Liver (tissue), 3 donors: ENCODE data around the gene CUTA.

Experiments
- CTCF ChIP-seq: fragments of 150-350 bp; IDR thresholded peaks from 2 replicates; pipeline ENCODE4 v1.5.1; 2017; ENCODE audit warnings: improper control_type of control experiment, low read depth, low read length; ENCODE audit not compliant: missing input control
- EGR1 ChIP-seq, 2 donors: IDR thresholded peaks; 2 replicates each; pipeline ENCODE4 v1.6.1; 2016 to 2018; ENCODE audit warnings: antibody characterized with exemption in 2 of 2, low read depth in 2 of 2
- GABPA ChIP-seq, 2 donors: IDR thresholded peaks in 1 of 2; conservative IDR thresholded peaks in 1 of 2; 2 replicates each; pipeline ENCODE4 v1.6.1; 2016; ENCODE audit warnings: antibody characterized with exemption in 2 of 2, mild to moderate bottlenecking in 1 of 2, moderate library complexity in 1 of 2
- JUND ChIP-seq, 2 donors: IDR thresholded peaks; 2 replicates each; pipeline ENCODE4 v1.6.1; 2016; ENCODE audit warnings: antibody characterized with exemption in 2 of 2
- RAD21 ChIP-seq, 2 donors: IDR thresholded peaks; 2 replicates each; pipeline ENCODE4 v1.6.1; 2016; ENCODE audit warnings: antibody characterized with exemption in 2 of 2, mild to moderate bottlenecking in 2 of 2
- REST ChIP-seq: IDR thresholded peaks from 2 replicates; pipeline ENCODE4 v1.6.1; 2016; ENCODE audit warnings: antibody characterized with exemption, mild to moderate bottlenecking
- TAF1 ChIP-seq: conservative IDR thresholded peaks from 2 replicates; pipeline ENCODE4 v1.6.1; 2016; ENCODE audit warnings: antibody characterized with exemption, mild to moderate bottlenecking
- YY1 ChIP-seq: IDR thresholded peaks from 2 replicates; pipeline ENCODE4 v1.6.1; 2016; ENCODE audit warnings: antibody characterized with exemption, mild to moderate bottlenecking
- donor health status: healthy.
- donor health status: healthy.

GRCh38 chr6:33383427-33384185 is 34.3 kb downstream of the CUTA start:
- TF ChIP-seq CTCF (no peak), TAF1 (no peak), RAD21 (IDR thresholded peaks at IDR 0.05) (no peak), YY1 (no peak), REST (no peak), GABPA (IDR thresholded peaks at IDR 0.05 in 1 of 2, conservative IDR thresholded peaks at IDR 0.05 in 1 of 2) (no peak), JUND (IDR thresholded peaks at IDR 0.05) (no peak), EGR1 (IDR thresholded peaks at IDR 0.05; ENCODE audit: low read depth in 2 of 2) (no peak)
